Colon (tissue), 2 donors: ENCODE measurements around the gene ENGASE.
"Not testable (repeated sequence)": the region's sequence is repeated elsewhere in the genome, so short reads cannot be mapped to it uniquely, and the experiment has no call there.

Experiments used
- FAIRE-seq: peaks from 2 replicates; lab custom pipeline; 2012; peaks lifted over from hg19 to GRCh38; lab: Jason Lieb, UNC
- donor health status: control.
- donor health status: control.

ENGASE gene, protein sequence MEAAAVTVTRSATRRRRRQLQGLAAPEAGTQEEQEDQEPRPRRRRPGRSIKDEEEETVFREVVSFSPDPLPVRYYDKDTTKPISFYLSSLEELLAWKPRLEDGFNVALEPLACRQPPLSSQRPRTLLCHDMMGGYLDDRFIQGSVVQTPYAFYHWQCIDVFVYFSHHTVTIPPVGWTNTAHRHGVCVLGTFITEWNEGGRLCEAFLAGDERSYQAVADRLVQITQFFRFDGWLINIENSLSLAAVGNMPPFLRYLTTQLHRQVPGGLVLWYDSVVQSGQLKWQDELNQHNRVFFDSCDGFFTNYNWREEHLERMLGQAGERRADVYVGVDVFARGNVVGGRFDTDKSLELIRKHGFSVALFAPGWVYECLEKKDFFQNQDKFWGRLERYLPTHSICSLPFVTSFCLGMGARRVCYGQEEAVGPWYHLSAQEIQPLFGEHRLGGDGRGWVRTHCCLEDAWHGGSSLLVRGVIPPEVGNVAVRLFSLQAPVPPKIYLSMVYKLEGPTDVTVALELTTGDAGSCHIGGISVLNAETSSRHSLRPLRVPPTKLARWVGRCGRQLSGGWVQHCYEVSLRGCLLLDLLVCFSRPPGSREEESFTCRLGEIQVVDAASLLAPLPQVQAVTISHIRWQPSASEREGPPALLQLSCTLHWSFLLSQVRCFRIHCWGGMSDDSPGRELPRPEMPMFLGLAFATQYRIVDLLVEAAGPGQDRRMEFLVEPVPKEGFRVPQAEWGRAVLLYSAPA

DNA sequence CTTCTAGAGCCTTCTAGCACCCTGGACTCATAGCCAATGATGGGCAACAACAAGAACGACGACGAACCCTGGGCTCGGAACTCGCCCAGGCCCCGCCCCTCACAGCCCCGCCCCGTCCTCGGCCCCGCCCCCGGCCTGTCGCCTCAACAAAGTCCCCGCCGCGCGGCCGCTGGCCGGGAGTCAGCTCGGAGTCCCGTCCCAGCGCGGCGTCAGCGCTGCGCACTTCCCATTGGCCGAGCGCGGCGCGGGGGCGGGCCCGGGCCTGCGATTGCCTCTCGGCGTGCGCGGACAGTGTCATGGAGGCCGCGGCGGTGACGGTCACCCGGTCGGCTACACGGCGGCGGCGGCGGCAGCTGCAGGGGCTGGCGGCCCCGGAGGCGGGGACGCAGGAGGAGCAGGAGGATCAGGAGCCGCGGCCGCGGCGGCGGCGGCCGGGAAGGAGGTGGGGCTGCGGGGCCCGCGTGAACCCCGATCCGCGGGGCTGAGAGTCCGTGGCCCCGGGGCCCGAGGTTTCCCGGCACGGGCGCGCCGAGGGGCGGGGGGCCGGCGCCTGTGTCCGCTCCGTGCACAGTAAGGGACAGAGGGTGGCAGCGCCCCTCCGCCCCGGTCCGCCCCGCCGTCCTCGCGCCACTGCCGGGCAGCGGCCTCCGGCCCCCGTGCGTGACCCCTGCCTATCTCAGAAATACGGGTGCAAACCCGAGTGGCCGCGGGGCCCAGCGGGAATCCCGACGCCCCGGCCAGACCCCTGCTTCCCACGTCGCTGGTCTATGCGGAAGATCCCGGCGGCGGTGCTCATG lies at the start of gene ENGASE:
Gene ENGASE, plus strand, starts transcription at position 176 of the 797 bp plus-strand sequence. Its CDS starts 121 bp downstream, at position 297.
- no peak for FAIRE-seq

- no peak for FAIRE-seq
These were observed 49.5 kb upstream of the ENGASE start for GRCh38 chr17:79024901-79025737.

GRCh38 chr17:79026376-79027273 lies 48.0 kb upstream of the ENGASE start:
- FAIRE-seq: no peak

- no peak for FAIRE-seq
These were observed 47.2 kb upstream of the ENGASE start for GRCh38 chr17:79027274-79027924.

- FAIRE-seq: no peak
These were observed 46.6 kb upstream of the ENGASE start for GRCh38 chr17:79027925-79028491.

- FAIRE-seq: no peak
These were observed 45.9 kb upstream of the ENGASE start for GRCh38 chr17:79028496-79029326.

- no peak for FAIRE-seq
These were observed 45.2 kb upstream of the ENGASE start for GRCh38 chr17:79029327-79030009.

DNA sequence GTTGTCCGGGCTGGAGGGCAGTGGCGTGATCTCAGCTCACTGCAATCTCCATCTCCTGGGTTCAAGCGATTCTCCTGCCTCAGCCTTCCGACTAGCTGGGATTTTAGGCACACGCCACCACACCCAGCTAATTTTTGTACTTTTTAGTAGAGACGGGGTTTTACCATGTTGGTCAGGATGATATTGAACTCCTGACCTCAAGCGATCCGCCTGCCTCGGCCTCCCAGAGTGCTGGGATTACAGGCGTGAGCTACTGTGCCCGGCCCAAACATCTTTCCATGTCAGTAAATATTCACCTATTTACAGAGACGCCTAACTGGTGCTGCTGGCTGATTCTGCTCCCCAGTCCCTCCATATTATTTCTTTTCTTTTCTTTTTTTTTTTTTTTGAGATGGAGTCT lies 44.0 kb upstream of the ENGASE start:
- not testable (repeated sequence) for FAIRE-seq

GRCh38 chr17:79031996-79032875 lies 42.4 kb upstream of the ENGASE start:
- no peak for FAIRE-seq

DNA sequence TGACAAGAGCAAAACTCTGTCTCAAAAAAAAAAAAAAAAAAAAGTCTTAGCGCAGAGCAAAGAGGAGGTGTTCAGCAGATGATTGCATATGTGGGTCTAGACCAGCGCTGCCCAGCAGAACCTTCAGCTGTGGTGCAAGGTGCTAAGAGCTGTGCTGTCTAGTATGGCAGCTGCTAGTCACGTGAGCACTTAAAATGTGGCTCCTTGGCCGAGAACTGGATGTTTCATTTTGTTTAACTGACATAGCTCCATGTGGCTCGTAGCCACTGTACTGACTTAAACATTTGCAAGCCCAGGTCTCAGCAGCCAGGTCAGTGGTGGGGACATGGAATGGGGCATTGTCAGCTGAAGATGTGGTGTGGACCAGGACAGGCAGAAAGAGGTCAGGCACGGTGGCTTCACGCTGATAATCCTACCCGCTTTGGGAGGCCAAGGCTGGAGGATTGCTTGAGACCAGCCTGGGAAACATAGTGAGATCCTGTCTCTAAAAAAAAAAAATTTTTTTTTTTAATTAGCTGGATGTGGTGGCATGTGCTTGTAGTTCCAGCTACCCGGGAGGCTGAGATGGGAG lies 41.5 kb upstream of the ENGASE start:
- no peak for FAIRE-seq

- FAIRE-seq: no peak
These were observed 40.7 kb upstream of the ENGASE start for GRCh38 chr17:79033741-79034501.

DNA sequence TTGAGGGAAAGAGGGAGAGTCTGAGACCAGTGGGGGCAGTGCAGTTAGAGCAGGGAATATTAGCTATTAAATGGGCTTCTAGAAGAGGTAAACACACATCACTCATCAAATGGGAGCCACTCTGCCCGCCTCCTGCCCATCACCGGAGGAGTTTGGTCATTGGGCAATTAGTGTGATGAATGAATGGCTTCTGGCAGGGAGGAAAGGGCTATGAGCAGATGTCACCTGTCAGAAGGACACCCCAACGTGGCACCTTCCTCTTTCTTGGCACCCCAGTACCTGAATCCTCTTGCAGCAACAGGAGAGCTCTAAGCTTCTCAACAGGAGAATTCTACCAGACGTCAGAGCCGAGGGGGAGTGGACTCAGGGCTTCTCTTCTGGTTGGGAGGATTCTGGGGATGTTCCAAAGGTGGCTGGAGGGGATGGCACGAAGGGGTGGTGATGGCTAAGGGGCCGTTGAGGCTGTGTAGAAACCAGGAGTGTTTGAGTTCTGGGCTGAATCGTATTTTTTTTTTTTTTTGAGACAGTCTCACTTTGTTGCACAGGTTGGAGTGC lies 39.6 kb upstream of the ENGASE start:
- no peak for FAIRE-seq

GRCh38 chr17:79035686-79036085 lies 38.9 kb upstream of the ENGASE start:
- FAIRE-seq: no peak

- FAIRE-seq: no peak
These were observed 38.4 kb upstream of the ENGASE start for GRCh38 chr17:79036181-79036580.

GRCh38 chr17:79036596-79036995 lies 38.0 kb upstream of the ENGASE start:
- no peak for FAIRE-seq
